ENCODE results near the gene UBL4B.

Gene UBL4B

DNA sequence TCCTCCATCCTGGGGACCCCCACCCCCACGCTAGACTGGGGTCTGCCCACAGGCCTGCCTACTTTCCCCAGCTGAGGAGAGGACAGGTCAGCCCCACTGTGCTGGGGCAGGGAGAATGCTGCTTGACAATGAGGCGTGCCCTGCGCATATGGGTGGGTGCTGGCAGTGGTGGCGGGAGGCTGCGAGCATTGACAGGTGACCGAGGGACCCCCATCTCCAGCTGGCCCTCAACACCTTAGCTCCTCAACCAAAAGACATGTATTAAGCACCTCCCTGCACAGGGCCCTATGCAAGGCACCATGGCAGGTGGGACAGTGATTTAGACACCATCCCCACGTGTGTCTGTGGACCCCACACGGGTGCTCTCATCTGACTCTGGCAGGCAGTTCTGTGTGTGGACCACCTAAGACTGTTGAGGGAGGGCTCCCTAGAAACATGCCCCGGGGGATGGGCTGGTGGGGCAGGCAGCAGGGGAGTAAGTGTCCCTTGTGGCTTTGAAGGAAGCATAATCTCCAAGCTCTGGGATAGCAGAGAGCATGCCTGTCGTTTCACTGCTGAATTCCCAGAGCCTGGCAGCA, 23.4 kb upstream of the UBL4B start:
- Histone ChIP-seq H3K9me3 (ENCODE audit: low read length) (no peaks in the 10 kb centered on the region), H3K79me2 (ENCODE audit: insufficient read depth, low read length) (no peaks in the 10 kb centered on the region), H3K9ac (ENCODE audit: low read length) (no peak overlapping the region), H3K4me3 (ENCODE audit: low read depth, low read length, poor library complexity, severe bottlenecking) (no peak overlapping the region), H2AFZ (ENCODE audit: low read length) (no peak overlapping the region), H4K20me1 (ENCODE audit: insufficient read depth, low read length) (no peaks in the 10 kb centered on the region), H3K27ac (ENCODE audit: low read depth, low read length, poor library complexity, severe bottlenecking) (no peak overlapping the region), H3K27me3 (ENCODE audit: insufficient read depth, low read length) (peaks cover 10% of the 10 kb centered on the region), H3K36me3 (ENCODE audit: insufficient read depth, low read length) (no peaks in the 10 kb centered on the region), H3K4me2 (ENCODE audit: low read length) (no peak overlapping the region), H3F3A (ENCODE audit: insufficient read depth, low read length) (no peaks in the 10 kb centered on the region), H3K9me2 (ENCODE audit: low read depth, low read length) (no peaks in the 10 kb centered on the region), H3K4me1 (ENCODE audit: insufficient read depth, low read length, severe bottlenecking) (no peaks in the 10 kb centered on the region)
- TF ChIP-seq, protein P1, sequence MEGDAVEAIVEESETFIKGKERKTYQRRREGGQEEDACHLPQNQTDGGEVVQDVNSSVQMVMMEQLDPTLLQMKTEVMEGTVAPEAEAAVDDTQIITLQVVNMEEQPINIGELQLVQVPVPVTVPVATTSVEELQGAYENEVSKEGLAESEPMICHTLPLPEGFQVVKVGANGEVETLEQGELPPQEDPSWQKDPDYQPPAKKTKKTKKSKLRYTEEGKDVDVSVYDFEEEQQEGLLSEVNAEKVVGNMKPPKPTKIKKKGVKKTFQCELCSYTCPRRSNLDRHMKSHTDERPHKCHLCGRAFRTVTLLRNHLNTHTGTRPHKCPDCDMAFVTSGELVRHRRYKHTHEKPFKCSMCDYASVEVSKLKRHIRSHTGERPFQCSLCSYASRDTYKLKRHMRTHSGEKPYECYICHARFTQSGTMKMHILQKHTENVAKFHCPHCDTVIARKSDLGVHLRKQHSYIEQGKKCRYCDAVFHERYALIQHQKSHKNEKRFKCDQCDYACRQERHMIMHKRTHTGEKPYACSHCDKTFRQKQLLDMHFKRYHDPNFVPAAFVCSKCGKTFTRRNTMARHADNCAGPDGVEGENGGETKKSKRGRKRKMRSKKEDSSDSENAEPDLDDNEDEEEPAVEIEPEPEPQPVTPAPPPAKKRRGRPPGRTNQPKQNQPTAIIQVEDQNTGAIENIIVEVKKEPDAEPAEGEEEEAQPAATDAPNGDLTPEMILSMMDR (IDR thresholded peaks at IDR 0.05; ENCODE audit: low read length) = no peak
- TF ChIP-seq EZH2 (IDR thresholded peaks at IDR 0.05; ENCODE audit: borderline replicate concordance, low read length) = no peak

DNA sequence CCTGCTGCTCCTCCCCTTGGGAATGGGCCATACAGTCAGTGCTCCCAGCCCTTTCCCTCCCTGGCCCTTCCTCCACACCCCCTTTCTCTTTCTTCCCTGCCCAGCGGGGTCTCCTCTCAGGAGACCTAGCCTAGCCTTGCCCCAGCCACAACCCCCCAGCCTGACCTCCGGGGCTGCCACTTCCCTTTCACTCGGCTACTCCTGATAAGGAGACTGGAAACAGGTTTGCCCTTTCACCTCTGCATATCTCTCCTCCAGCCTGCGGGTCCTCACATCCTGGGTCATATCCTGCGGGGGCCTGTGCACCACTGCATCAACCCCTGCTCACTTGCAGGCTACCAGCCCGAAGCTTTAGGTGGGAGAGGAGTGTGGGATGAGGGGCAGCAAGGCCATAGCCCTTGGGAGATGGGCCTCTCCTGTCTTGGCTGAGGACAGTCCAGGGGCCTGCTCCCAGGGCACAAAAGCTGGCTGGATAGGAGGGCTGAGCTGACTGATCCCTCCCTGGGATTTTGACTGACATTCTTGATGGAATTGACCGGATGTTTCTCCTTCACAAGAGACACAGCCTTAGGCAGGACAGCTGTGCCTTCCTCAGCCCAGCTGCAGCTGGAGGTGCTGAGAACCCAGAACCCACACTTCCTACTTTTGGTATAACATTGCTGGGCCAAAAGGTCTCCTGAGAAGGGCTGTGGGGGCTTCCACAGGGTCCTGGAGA, 22.5 kb upstream of the UBL4B start:
- Histone ChIP-seq H3K4me2 (ENCODE audit: low read length) (no peak overlapping the region), H3K9me3 (ENCODE audit: low read length) (no peaks in the 10 kb centered on the region)

DNA sequence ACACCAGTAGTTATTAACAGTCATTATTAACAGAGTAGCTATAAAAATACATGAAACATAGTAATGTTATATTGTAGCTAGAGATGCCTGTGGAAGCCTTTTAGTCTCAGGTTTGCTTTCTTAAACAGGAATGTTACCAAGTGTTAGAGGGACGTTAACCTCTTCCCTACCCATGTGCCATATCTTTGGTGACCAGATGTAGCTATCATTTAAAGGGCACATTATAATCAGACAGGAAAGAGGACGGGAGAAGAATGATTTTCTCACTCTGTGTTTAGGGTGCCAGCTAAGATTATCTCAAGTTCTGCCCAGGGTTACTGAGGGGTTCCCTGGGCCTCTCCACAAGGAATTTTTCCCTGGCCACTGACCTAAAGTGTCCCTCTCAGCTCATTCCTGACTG, 20.9 kb upstream of the UBL4B start:
- TF ChIP-seq, protein P1 (IDR thresholded peaks at IDR 0.05; ENCODE audit: low read length) = no peak
- no peak for TF ChIP-seq EZH2 (IDR thresholded peaks at IDR 0.05; ENCODE audit: borderline replicate concordance, low read length)
- H4K20me1 ChIP-seq (ENCODE audit: insufficient read depth, low read length) = no peaks in the 10 kb centered on the region
- no peaks in the 10 kb centered on the region for H3K27me3 ChIP-seq (ENCODE audit: insufficient read depth, low read length)
- H3K36me3 ChIP-seq (ENCODE audit: insufficient read depth, low read length) = no peaks in the 10 kb centered on the region
- no peaks in the 10 kb centered on the region for H3K9me2 ChIP-seq (ENCODE audit: low read depth, low read length)
- no peaks in the 10 kb centered on the region for H3K4me1 ChIP-seq (ENCODE audit: insufficient read depth, low read length, severe bottlenecking)
- H3F3A ChIP-seq (ENCODE audit: insufficient read depth, low read length) = no peaks in the 10 kb centered on the region
- no peaks in the 10 kb centered on the region for H3K79me2 ChIP-seq (ENCODE audit: insufficient read depth, low read length)
- no peak overlapping the region for H2AFZ ChIP-seq (ENCODE audit: low read length)
- H3K4me3 ChIP-seq (ENCODE audit: low read depth, low read length, poor library complexity, severe bottlenecking) = no peak overlapping the region
- H3K4me2 ChIP-seq (ENCODE audit: low read length) = no peak overlapping the region
- no peaks in the 10 kb centered on the region for H3K9me3 ChIP-seq (ENCODE audit: low read length)
- no peak overlapping the region for H3K27ac ChIP-seq (ENCODE audit: low read depth, low read length, poor library complexity, severe bottlenecking)
- H3K9ac ChIP-seq (ENCODE audit: low read length) = no peak overlapping the region

More for the DNA sequence above, 22.5 kb upstream of the UBL4B start:
- Histone ChIP-seq H3K27ac (ENCODE audit: low read depth, low read length, poor library complexity, severe bottlenecking) (no peak overlapping the region), H3K4me1 (ENCODE audit: insufficient read depth, low read length, severe bottlenecking) (no peaks in the 10 kb centered on the region), H3K4me3 (ENCODE audit: low read depth, low read length, poor library complexity, severe bottlenecking) (no peak overlapping the region), H3K79me2 (ENCODE audit: insufficient read depth, low read length) (no peaks in the 10 kb centered on the region), H3K9me2 (ENCODE audit: low read depth, low read length) (no peaks in the 10 kb centered on the region), H2AFZ (ENCODE audit: low read length) (no peak overlapping the region), H3F3A (ENCODE audit: insufficient read depth, low read length) (no peaks in the 10 kb centered on the region), H3K36me3 (ENCODE audit: insufficient read depth, low read length) (no peaks in the 10 kb centered on the region), H3K27me3 (ENCODE audit: insufficient read depth, low read length) (peaks cover 8% of the 10 kb centered on the region; the same call in 1 of the 2 replicates), H4K20me1 (ENCODE audit: insufficient read depth, low read length) (no peaks in the 10 kb centered on the region), H3K9ac (ENCODE audit: low read length) (no peak overlapping the region)
- TF ChIP-seq, protein P1 (IDR thresholded peaks at IDR 0.05; ENCODE audit: low read length) = no peak
- TF ChIP-seq EZH2 (IDR thresholded peaks at IDR 0.05; ENCODE audit: borderline replicate concordance, low read length) = no peak

Data from OCI-LY1 (cell line).